HG03196 (cell line): ENCODE results near the gene LPA.
"Not testable (repeated sequence)": the region's sequence is repeated elsewhere in the genome, so short reads cannot be mapped to it uniquely, and the experiment has no call there.

Experiments
- ATAC-seq: cut with Tn5 transposase; IDR thresholded peaks from one replicate; pipeline ENCODE4 v1.9.1; 2021; ENCODE audit not compliant: unreplicated experiment

LPA gene, protein sequence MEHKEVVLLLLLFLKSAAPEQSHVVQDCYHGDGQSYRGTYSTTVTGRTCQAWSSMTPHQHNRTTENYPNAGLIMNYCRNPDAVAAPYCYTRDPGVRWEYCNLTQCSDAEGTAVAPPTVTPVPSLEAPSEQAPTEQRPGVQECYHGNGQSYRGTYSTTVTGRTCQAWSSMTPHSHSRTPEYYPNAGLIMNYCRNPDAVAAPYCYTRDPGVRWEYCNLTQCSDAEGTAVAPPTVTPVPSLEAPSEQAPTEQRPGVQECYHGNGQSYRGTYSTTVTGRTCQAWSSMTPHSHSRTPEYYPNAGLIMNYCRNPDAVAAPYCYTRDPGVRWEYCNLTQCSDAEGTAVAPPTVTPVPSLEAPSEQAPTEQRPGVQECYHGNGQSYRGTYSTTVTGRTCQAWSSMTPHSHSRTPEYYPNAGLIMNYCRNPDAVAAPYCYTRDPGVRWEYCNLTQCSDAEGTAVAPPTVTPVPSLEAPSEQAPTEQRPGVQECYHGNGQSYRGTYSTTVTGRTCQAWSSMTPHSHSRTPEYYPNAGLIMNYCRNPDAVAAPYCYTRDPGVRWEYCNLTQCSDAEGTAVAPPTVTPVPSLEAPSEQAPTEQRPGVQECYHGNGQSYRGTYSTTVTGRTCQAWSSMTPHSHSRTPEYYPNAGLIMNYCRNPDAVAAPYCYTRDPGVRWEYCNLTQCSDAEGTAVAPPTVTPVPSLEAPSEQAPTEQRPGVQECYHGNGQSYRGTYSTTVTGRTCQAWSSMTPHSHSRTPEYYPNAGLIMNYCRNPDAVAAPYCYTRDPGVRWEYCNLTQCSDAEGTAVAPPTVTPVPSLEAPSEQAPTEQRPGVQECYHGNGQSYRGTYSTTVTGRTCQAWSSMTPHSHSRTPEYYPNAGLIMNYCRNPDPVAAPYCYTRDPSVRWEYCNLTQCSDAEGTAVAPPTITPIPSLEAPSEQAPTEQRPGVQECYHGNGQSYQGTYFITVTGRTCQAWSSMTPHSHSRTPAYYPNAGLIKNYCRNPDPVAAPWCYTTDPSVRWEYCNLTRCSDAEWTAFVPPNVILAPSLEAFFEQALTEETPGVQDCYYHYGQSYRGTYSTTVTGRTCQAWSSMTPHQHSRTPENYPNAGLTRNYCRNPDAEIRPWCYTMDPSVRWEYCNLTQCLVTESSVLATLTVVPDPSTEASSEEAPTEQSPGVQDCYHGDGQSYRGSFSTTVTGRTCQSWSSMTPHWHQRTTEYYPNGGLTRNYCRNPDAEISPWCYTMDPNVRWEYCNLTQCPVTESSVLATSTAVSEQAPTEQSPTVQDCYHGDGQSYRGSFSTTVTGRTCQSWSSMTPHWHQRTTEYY (N-terminal part only)

DNA sequence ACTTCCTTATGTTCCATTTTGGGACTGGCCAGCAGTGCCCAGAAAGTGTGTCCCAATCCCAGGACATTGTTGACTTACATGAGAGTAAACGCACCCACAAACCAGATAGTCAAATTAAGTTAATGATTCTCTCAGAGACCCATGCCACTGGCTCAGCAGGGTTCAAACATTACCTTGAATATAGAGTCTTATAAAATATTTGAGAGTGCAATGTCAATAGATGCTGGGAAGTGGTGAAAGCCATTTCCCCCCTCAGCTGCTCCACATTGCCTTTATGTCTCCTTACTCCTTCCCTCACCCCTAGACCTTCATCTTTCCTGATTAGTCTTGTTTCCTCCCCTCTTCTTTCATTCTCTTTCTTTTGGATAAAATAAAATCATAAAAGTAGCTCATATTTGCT lies at the start of gene LPA:
Gene LPA, minus strand, starts transcription at position 78 of the 400 bp plus-strand sequence. Its CDS starts 61 bp downstream, at position 17.
- not testable (repeated sequence) for ATAC-seq

DNA sequence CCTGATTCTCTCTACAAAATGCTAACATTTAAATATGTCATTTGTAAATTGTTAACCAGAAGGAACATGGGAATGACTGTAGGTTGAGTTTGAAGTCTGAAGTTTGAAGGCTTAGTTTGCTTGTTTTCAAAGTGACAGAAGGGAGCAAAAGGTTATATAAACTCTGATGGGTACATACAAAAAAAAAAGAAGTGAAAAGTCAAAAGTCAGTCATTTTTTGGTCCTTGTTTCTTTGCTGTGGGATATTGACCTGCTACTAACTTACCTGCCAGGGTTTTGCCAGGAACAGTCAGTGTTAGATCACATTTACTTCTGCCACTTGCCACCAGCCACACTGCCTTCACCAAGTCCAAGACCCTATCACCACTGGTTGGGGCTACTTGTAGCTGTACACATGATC lies 44.9 kb upstream of the LPA start:
- ATAC-seq = not testable (repeated sequence)

DNA sequence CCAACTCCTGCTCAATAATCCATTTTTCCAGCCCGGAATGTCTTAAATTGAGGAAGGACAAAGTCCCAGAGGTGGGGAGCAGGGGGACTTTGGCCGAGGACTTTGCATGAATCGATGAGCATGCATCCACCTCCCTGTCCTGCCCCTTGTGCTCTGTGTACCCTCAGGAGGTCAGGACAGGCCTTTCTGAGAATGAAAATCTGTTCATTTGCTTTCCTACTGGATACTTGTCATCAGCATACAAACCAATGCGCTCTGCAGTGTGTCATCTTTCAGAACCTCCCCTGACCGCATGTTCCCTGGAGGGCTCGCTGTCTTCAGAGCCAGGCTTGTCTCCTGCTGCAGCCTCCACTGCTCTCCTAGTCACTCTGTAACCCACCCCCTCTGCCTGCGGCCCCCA lies 40.6 kb upstream of the LPA start:
- not testable (repeated sequence) for ATAC-seq

DNA sequence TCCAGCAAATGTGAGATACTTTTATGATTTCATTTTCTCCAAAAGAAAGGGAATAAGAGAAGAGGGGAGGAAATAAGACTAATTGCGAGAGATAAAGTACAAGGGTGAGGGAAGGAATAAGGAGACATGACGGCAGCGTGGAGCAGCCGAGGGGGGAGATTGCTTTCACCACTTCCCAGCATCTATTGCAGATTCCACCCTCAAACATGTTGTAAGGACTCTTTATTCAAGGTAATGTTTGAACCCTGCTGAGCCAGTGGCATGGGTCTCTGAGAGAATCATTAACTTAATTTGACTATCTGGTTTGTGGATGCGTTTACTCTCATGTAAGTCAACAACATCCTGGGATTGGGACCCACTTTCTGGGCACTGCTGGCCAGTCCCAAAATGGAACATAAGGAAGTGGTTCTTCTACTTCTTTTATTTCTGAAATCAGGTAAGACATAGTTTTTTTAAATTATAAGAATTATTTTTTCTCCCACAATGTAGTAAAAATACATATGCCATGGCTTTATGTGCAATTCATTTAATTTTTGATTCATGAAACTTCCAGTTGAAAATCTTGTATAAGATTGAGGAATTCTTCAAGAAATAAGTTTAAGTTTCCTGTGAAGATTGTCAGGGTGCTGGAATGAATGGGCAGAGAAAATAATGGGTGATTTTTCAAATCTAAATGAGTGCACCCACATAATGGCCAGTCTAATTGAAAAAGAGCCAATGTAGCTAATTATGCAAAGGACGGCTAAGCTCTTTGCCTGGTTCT lies 38.0 kb upstream of the LPA start, which contains the start of gene PLG:
Gene PLG, plus strand, starts transcription at position 327 of the 763 bp plus-strand sequence. Its CDS starts 61 bp downstream, at position 388.
- ATAC-seq = not testable (repeated sequence)

DNA sequence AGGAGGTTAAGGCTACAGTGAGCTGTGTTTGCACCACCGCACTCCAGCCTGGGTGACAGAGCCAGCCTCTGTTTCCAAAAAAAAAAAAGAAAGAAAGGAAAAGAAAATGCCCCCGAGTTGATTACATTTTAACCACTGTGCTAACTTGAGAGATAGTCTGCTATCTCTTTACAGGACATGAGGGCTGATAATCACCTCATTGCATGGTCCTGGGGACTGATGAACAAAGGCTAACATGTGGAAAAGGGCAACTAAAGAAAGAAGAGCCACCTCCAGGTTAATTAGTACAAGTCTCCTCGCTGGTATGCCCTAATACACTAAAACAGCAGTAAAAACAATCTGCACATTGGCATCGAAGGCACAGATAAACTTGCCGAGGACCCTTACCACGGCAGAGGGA lies 33.8 kb upstream of the LPA start:
- no peak for ATAC-seq

DNA sequence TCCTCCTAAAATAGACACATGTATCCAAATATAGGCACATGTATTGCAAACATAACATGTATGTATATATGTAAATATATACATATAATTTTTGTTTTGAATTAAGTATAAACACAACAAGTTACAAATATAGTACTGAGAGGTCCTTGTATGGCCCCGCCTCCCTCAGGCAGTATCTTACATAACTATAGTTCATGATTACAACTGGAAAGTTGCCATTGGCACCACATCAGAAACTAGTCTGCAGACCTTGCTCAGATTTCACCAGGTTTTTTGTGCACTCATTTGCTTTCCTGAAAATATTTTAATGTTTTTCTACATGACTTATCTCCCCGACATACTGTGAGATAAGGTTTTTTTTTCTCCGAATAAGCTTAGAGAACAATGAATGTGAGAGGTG lies 32.8 kb upstream of the LPA start:
- ATAC-seq = not testable (repeated sequence)

DNA sequence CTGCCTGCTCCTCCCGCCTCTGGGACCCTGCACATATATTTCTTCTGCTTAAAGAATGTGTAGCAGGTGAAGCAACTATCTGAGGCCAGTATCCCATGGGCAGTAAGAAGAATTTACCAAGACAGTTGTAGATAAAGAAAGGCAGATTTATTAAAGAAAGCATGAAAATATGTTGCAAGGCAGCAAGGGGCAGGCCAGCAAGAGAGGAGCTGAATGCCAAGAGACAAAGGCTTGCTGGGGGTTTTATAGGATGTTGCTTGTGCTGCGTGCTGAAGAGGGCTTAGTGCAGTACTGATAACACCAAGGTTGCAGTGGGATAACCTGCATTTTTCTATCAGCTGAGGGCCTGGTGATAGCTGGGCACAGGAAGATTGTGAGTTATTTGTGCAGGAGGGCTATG lies 31.5 kb upstream of the LPA start:
- not testable (repeated sequence) for ATAC-seq

DNA sequence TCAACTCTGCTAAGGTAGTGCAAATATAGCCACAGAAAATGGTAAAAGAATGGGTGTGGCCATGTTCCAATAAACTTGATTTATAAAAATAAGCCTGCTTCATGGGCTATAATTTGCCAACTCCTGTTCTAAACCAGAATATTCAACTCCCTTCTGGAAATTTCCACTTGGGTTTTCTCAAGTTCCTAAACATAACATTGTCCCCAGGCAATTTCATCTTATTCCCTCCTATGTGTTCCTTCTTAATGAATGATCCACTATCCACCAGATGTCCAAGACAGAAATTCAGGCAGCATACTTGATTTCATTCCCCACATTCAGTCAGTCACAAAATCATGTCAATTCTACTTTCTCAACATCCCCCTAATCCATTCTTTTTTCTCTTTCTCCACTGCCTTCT lies 30.9 kb upstream of the LPA start:
- not testable (repeated sequence) for ATAC-seq

DNA sequence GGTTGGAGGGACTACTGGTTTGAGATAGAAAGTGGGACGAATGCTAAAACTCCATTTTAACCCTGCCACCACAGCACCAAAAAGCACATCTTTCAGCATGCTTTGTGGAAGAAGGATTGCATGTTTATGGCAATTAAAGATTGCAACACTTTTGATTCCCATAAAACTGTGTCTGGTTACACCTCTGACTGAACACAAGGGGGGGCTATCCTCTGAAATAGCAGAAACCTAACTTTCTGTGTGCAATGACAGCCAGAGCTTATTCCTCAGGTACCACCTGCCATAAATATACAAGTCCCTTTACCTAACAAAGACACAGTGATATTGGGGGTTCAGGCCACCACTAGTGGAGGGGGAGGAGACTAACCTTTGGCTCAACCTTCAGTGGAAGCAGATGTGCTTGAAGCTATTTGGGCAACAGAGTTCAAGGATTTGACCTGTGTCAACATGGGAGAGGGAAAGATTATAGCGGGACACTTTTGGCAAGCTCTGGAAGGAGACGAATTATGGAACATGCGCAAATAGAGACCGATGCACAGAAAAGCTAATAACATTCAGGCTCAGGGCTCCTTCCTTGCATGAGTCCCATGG lies 28.4 kb upstream of the LPA start:
- ATAC-seq = no peak

DNA sequence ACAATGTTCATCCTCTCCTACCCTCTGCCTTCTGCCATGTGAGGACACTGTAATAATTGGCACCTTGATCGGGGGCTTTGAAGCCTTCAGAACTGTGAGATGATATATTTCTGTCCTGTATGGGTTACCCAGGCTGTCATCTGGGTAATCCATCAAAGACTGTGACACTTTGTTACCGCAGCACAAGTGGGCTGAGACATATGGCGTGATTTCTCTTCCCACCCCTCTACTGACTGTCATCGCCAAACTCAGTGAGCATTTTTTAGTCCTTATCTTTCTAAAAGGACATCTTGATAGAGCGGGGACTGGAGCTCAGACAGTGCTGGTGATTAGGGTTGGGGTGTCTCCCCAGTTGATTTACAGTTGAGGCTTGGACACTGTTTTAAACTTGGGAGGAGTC lies 27.5 kb upstream of the LPA start:
- ATAC-seq = no peak

DNA sequence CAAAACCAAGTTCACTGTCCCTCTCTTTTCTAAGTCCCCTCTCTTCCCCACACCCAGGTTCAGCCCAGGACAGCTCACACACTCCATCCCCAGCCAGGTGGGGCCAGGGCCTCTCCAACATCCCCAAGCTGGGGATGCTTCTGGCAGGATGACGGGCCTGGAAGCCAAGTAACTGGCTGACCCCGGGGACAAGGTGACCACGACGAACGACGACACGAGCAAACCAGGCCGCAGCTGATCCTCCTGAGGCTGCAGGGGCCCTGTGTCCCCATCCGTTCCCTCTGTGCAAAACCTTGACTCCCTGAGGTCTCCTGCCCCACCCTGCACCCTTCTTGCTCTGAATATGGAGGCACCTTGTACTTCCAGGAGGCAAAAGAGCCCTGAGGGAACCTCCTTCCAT lies 26.4 kb upstream of the LPA start:
- no peak for ATAC-seq

DNA sequence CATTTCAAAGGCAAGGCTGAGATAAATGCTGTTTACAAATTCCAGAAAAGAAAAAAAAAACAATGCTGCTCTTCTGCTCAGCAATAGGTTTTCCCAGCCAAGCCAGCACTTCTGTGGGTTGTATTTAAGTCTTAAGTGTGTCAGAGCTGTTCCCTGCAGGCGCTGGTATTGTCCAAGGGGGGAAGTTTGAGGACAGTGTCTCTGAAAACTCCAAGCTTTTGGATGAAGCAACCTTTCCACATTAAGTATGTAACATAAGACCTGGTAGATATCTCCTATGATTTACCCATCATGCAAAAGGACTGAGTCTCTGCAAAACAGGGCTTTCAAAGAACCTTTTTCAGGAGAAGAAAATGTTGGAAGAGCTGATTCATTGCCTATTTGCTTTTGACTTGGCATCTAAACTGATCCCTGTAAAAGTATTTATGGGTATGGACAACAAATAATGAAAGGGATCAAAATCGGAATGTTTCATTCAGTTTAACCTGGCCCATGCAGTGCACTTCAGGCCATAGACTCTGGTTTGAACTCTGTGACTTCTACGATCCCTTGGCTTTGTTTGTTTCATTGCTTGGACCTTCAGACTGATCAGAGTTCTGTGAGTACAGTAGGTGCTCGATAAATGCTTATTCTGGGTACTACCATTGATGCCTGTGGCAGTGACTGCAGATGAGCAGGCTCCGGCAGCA lies 21.8 kb upstream of the LPA start:
- ATAC-seq = no peak

DNA sequence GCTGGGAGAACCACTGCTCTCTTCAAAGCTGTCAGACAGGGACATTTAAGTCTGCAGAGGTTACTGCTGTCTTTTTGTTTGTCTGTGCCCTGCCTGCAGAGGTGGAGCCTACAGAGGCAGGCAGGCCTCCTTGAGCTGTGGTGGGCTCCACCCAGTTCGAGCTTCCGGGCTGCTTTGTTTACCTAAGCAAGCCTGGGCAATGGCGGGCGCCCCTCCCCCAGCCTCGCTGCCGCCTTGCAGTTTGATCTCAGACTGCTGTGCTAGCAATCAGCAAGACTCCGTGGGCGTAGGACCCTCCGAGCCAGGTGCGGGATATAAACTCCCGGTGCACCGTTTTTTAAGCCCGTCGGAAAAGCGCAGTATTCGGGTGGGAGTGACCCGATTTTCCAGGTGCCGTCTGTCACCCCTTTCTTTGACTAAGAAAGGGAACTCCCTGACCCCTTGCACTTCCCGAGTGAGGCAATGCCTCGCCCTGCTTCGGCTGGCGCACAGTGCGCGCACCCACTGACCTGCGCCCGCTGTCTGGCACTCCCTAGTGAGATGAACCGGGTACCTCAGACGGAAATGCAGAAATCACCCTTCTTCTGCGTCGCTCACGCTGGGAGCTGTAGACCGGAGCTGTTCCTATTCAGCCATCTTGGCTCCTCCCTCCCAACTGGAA lies 21.2 kb upstream of the LPA start:
- ATAC-seq = not testable (repeated sequence)

DNA sequence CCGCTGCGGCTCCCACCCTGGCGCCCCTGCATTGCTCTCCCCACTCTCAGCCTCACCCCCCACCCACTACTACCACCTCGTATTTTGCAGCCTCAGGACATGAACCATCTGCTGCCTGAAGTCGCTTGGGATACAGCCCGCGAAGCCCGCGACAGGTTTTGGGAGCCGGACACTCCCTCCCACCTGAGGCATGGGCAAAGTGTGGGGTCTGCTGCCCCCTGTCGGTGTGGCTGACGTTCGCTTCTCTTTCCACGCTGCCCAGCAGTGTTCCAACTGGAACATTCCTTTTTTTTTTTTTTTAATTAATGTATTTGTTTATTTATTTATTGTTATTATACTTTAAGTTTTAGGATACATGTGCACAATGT lies 15.3 kb upstream of the LPA start:
- ATAC-seq = no peak

DNA sequence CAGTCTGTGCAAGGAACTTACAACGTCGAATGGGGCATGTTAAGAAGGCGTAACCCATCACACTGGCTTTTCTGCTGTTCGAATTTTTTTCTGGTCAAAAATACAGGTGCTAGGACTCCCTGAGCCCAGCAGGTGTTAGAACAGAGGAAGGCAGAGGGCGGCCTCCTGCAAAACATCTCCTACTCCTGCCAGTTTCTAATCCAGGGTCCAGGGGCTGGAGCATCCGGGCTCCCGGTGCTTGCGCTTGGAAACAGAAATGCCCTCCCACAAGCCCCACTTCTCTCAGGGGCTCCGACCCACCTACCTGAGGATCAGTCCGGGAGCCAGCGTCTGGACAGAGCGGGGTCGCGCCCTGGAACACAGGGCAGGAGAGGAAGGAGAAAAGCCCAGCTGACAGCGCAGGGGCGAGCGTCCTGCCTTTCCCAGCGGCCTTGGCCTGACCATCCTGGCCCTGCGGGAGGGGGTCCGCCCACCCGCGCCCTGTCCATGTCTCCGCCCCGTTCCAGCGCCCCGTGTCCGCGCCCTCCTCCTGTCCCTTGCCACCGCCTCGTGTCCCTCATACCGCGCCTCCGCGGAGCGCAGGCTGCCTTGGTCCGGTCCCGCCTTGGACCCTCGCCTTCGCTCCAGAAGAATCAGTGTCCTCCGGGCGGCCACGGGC lies 14.8 kb upstream of the LPA start:
- ATAC-seq = no peak

DNA sequence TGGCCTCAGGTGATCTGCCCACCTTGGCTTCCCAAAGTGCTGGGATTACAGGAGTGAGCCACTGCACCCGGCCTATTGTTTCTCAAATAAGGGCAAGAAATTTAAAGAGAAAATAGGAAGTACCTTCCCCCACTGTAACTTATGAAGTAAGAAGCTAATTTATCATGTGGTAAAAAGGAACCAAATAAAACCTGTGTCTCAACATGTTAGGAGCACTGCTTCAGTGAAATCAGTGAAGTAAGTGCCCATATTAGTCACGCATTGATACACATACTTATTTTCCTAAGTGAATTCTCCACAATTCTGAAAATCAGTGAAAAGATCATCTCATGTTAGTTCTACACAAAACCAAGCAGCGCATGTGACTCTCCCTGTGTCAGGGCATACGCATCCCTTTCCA lies 14.2 kb upstream of the LPA start:
- no peak for ATAC-seq

DNA sequence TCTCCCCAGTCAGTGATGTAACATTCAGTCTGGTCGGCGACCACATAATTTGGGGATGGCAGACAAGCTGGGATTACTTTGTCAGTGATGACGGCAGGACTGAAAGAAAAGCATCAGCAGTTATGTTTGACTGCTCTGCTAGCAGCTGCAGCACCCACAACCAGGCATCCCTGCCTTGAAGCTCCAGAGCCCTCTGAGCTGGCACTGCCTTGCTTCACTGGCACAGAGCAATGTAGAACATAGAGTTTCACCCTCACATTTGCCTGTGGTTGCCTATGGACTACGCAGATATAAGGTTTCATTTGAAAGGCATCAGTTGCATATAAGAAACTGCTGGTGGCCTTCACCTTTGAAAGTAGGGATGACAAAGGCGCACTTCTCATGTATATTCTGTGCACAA lies 12.3 kb upstream of the LPA start:
- ATAC-seq = not testable (repeated sequence)

DNA sequence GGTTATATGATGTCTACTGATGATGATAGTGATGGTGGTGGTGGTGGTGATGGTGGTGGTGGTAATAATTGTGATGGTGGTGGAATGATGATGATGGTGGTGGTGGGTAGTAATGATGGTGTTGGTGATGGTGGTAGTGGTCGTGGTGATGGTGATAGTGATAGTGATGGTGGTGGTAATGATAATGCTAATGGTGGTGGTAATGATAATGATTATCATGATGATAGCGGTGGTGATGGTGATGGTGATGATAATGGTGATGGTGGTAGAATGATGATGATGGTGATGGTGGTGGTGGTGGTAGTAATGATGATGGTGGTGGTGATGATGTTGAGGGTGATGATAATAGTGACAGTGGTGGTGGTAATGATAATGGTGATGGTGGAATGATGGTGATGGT lies 4.5 kb upstream of the LPA start:
- ATAC-seq = no peak
